NOMO-1 treated with dmso at 0.1 percent for 144 hours (cell line): ENCODE data around the gene ISLR.

Experiments used
- DNase-seq: peaks from one replicate; lab custom pipeline; 2025; ENCODE audit not compliant: unreplicated experiment; lab: John Stamatoyannopoulos, UW

Gene ISLR

DNA sequence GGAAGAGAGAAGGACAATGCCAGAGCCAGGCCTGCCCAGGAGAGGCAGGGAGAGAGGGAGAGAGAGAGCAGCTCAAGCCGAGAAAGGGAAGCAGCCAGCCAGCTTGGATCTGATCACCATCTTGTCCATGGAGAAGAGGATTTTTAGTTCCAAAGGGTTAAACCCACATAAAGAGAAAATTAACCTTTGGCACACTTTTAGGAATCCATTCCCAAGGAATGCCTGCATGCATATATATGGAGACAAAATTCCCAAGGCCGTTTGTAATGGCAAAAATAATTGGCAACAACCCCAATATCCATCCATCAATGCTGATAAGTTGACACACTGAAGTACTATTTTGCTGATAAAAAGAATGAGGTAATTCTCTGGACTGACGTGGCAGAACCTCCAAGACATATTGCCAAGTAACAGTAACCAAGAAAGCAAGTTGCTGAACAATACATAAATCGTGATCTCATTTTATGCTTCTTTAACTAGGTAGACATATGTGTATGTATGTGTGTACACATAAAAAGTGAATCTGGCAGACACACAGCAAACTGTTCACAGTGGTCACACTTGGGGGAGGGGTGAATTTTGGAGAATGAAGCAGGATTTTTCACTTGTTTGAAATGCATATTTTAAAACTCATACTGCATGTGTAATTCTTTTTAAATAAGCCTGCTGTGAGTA lies 36.6 kb downstream of the ISLR start:
- no peak for DNase-seq

DNA sequence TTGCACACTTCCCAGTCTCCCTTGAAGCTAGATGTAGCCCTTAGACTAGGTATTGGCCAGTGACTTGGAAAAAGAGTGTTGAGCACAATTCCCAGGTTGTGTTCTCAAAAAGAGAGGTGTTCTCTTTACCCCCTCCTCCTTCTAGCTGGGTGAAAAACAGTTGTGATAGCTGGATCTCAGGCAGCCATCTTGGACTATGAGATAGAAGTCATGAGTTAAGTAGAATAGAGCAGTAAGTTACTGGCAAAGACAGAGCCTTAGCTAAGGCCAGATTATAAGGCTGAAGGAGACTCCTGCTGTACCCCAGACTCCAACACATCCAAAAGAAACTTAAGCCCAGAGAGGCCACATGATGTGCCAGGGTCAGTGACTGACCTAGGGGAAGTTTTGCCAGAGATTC lies 37.2 kb downstream of the ISLR start:
- DNase-seq: no peak

DNA sequence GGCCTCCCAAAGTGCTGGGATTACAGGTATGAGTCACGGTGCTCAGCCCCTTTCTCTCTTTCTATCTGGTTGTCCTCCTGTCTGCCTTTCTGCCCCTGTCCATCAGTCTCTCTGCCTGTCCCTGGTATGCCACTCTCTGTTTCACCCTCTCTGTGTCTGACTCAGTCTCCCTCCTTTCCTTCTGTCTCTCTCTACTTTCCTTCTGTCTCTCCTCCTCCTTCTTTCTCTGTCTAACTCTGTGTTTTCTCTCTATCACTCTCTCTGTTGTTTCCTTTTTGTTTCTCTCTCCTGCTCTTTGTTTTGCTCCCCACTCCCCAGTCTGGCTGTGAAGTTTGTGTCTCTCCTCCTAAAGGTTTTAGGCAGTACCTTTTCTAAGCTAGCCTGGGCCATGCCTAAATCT lies 38.1 kb downstream of the ISLR start:
- DNase-seq: no peak

DNA sequence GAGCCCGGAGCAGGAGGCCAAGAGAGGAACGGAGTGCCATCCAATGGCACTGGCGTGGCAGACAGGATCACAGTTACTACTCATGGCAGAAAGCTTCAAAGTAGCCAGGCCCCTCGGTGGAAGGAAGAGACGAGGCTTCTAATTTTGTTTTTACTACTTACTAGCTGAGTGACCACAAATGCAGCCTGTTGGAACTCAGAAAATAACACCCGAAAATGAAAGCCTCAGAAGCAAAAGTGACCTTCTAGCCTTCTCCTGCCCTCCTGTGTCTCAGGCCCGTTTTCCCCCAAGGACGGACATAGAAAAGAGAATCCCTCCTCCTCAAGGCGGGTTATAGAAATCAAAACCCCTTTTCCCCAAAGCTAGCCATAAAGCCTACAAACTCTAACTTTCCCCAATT lies 39.0 kb downstream of the ISLR start:
- DNase-seq: no peak

DNA sequence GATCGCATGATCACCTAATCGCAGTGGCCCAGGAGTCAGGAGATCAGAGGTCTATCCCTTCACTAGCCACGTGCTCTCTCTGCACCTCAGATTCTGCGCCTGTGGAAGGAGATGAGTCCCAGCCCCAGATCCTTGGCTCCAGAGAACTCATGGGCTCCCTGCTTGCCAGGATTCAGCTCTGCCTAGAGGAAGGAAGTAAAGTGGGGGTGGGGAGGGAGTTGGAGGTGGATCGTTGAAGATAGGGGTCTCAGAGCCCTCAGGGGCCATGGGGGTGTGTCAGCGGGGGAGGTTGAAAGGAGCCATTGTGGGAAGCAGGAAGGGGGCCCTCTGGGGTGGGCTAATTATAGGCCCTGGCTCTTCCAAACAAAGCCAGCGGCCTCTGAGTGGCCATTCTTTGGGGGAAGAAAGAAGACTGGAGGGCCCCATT lies 40.4 kb downstream of the ISLR start:
- no peak for DNase-seq

DNA sequence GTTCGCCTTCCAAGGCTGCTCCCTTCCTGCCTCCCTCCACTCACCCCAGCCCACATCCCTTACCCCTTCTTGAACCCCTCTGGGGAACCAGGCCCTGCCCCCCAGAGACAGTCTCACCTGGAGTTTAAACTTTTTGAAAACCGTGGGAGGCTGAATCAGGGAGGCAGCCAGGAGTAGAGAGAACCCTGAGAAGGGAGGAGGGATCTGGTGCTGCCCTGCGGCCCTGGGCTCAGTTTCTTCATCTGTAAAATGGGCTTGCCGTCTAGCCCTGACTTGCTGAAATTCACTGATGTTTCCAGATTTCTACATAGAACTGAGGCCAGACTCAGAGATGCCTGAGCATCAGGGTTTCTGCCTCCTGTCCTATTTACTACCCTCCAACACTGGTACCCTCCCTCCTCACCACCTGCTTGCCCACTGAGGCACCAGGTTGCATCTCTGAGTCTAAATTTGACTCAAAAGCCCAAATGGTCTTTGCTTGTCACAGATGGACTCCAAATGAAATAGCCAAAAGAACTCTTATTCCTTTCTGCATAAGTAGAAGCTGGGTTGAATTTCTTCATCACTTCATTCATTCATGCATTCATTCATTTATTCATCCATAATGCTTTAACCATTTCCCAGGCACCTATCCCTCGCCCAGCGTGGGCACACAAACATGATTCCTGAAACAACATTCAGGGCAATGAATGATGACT lies 41.0 kb downstream of the ISLR start:
- DNase-seq: no peak

DNA sequence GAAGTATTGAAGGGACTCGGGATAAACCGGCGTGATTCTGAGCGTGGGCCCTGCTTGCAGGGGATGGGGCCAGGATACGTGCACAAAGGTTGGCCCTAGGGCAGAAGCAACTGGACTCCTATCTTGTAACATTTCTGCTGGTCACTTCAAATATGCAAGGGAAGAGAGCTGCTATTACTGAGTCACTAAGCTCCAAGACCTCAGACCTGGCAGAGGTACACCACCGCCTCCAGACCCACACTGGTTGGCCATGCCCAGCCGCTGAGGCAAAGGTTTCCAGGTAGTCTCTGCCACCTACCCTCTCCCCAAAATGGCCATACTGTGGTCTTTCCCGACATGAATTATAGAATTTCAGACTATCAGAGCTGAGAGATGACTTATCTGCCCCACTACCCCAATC lies 42.4 kb downstream of the ISLR start:
- DNase-seq: no peak

DNA sequence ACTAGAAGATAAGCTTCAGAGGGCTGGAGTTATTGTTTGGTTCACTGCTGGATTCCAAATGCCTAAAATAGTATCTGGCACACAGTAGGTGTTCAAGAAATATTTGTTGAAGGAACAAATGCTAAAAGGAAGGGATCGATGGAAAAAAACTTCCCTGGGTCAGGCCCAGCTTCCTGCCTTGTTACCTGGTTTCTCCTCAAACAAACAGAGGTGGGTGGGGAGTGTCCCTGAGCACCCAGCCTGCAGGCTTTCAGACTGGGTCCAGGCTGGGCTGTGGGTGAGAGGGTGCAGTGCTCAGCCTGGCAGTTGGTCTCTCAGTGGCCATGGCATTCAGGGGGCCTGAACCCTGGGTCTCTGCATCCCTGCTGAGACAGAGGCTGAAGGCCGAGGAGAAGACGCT lies 43.4 kb downstream of the ISLR start:
- DNase-seq: no peak

DNA sequence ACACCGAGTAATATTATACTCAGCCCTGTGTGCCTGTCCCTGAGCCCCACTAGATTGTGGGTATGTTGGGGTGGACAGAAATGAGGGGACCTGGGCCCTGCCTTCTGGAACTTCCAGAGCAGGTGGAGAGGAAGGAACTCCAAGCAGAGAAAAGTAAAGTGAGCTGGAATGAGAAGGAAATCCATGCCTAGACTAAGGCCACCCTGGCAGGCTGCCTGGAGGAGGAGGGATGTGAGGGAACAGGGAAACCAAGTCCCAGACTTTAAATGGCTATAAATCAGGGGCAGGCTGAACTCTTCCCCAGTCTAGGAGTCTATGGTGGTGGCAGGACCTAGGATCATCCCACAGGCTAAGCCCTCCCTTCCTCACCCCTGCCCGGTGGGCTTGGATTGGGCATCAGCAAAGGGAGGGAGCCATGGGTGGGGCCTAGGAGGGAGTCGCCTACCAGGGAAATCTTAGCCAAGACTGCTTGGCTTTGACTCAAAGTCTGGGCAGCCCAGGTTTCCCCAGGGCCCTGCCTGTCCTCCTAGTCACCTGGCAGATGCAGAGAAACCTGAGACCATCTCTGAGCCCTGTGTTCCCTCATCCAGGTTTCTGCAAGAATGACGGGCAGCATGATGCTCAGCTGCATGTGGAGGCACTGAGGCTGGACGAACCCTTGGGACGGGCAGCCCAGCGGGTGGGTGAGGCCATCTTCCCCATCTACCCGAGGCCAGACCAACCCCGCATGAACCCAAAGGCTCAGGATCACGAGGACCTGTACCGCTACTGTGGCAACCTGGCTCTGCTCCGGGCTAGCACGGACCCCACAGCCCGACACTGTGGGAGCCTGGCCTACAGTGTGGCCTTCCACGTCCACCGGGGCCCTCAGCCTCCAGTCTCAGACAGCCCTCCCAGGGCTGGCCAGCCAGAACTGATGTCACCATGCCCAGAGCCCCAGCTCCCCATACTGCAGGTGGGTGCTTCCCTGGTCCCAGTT lies 44.7 kb downstream of the ISLR start:
- no peak for DNase-seq

DNA sequence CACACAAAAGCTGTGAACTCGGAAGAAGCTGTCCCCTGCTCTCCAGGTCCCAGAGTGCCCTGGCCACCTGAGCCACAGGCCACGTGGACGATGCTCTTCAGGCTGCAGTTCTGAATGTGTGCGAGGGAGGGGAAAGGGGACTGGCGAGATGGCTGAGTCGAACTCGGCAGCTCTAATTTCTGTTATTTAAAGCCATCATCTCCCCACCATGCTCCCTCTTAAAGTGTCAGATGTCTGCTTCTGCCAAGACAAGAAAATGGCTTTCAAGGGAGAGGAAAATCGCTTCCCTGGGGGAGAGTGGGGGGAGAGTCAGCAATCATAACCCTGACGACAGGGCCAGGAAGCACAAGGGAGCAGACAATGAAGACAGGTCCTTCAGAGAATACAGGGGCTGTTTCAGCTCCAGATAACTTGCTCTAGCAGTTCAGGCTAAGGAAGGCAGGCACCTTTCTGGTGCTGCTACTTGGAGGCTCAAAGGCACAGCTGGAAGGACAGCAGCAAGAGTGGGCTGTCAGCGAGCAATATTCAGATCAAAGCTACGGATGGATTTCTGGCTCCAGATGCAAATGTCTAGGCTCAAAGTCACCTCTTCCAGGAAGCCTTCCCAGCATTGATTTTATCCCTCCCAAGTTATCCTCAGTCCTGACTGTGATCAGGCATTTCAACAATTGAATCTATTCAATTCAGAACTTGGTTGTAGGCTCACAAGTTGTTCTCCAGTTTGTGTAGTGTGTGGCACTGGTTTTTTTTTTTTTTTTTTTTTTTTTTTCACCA lies 47.2 kb downstream of the ISLR start:
- DNase-seq: no peak

DNA sequence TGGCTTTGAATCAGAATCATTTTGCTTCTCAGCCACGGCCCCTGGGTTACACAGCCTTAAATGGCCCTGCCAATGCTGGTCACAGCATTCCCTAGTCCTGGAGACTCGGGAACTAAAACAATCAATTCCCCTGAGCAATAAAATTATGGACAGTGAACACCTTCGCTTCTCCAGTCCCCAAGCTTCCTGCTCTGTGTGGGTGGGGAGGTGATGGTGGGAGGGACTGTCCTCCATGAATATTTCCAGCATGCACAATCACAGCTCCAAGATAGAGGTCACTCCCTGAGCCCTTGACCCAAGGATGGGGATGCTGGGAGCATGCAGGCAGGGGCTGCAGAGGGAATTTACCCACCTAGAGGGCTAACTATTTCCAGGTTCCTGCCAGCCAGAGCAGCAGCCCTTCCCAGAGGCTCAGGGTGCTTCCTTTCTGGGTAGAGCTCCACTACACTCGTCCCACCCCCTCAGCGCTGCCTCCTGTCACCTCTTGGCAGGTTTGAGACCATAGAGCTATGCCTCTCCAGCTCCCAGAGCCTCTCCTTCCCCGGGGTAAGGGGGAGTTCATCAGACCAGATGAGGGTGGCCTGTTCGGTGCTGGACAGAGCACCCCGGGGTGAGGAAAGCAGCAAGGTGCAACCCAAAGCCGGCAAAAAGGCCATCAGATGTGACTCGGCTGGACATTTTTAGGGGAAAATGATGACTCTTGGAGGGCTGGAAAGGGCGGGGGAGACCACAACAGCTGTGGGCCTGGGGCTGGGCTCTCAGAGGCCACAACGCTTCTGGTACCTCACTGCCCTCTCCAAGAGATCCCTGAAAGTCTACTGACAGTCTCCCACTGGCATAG lies 48.1 kb downstream of the ISLR start:
- no peak for DNase-seq

DNA sequence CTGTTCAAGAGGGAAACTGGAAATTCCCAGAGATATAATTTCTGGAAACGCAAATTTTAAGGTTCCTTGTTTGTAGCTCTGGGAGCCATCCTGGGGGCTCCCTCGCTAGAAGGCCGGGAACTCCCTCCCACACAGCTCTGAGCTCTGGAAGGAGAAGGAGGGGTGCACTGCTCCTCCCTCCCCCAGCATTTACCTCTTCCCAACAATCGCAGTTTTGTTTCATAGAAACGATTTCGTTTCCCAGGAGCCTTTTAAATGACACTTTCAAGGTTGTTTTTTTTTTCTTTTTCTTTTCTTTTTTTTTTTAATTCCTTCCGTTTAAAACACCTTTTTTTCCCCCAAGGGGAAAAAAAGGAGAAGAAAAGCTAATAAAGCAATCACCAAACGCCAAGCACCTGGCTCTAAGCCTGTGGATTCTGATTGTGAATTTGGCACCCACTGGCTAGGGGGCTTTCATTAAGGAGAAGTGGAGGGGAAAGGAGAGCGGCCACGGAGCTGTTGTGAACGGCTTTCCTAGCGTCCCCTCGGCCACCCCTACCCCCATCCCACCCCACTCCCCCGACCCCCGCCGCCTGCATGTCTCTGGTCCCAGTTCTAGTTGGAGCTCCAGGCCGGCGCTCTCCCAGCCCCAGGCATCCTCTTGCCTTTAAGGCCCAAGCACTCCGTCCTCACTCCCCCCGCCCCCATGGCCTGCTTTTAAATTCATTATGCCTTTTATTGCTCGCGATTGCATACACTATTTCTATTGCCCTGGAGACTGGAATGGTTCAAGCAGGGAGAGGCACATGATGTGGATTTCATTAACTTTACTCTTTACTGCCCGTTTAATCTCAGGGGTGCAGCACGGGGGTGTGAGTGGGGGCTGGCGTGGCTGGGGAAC lies 49.0 kb downstream of the ISLR start:
- no peak for DNase-seq

DNA sequence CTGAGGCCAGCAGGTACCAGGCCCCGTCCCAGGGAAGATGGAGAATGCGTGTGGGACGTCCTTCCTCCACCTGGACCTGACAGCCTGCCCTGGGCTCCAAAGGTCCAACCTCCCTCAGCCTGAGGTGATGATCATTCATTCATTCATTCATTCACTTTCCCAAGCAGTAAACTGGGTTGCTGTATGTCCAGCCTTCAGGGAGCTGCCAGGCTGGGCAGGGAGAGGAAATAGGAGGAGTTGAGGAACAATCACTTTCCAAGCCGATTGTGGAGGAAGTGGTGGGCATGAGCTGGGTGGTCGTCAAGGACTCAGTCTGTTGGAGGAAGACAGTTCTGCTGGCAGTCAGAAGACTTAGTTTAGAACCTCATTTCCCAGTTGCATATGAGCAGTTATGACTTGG lies 52.4 kb downstream of the ISLR start:
- no peak for DNase-seq
